HepG2 (cell line): ENCODE measurements around the gene UBL4B. TPM values are rescaled to one million over a fixed set of nuclear protein-coding genes. Genes with fewer than 3 reads are reported as not detected.

Source experiments
- ADNP ChIP-seq: sonication (generic); formaldehyde crosslinking; IDR thresholded peaks from 2 replicates; pipeline ENCODE4 v1.4.0; 2020; ENCODE audit warnings: missing genetic modification reagents
- DR1 ChIP-seq: sonication (generic); formaldehyde crosslinking; IDR thresholded peaks from 2 replicates; pipeline ENCODE4 v1.8.0; 2021; ENCODE audit warnings: mild to moderate bottlenecking, missing genetic modification reagents, inconsistent platforms
- KLF6 ChIP-seq: IDR thresholded peaks from 2 replicates; pipeline ENCODE4 v1.8.0; 2016; ENCODE audit warnings: missing biosample characterization, missing genetic modification reagents
- KMT2A ChIP-seq: sonication (generic); formaldehyde crosslinking; IDR thresholded peaks from 2 replicates; pipeline ENCODE4 v1.4.0; 2020; ENCODE audit warnings: missing genetic modification reagents
- MED1 ChIP-seq: sonication (generic); formaldehyde crosslinking; IDR thresholded peaks from 2 replicates; pipeline ENCODE4 v1.4.0; 2020; ENCODE audit warnings: missing genetic modification reagents
- POGZ ChIP-seq: sonication (generic); formaldehyde crosslinking; IDR thresholded peaks from 2 replicates; pipeline ENCODE4 v1.4.0; 2020; ENCODE audit warnings: mild to moderate bottlenecking, missing genetic modification reagents
- PRPF4 ChIP-seq: fragments of 200-400 bp; formaldehyde crosslinking; IDR thresholded peaks from 2 replicates; pipeline ENCODE4 v1.6.1; 2016; ENCODE audit warnings: low read length, low read depth; ENCODE audit not compliant: poor library complexity, severe bottlenecking
- RAD21 ChIP-seq: fragments of 450-650 bp; formaldehyde crosslinking; IDR thresholded peaks from 2 replicates; pipeline ENCODE4 v1.5.0; 2020; ENCODE audit warnings: mild to moderate bottlenecking
- RFX3 ChIP-seq: IDR thresholded peaks from 2 replicates; pipeline ENCODE4 v1.6.1; 2016; ENCODE audit warnings: missing biosample characterization, missing genetic modification reagents
- RNF2 ChIP-seq: fragments of 450-650 bp; conservative IDR thresholded peaks from 2 replicates; pipeline ENCODE4 v1.6.1; 2016; ENCODE audit warnings: low read depth
- SPEN ChIP-seq: sonication (generic); formaldehyde crosslinking; IDR thresholded peaks from 2 replicates; pipeline ENCODE4 v1.5.1; 2020; ENCODE audit warnings: low read depth, mild to moderate bottlenecking, missing genetic modification reagents
- TBP ChIP-seq: sonication (generic); formaldehyde crosslinking; IDR thresholded peaks from 2 replicates; pipeline ENCODE4 v1.5.0; 2020; ENCODE audit warnings: missing genetic modification reagents
- ZFYVE20 ChIP-seq: sonication (generic); formaldehyde crosslinking; IDR thresholded peaks from 2 replicates; pipeline ENCODE4 v1.8.0; 2023; ENCODE audit warnings: low read depth, mild to moderate bottlenecking, moderate library complexity, missing genetic modification reagents, borderline replicate concordance
- ZNF101 ChIP-seq: sonication (generic); formaldehyde crosslinking; IDR thresholded peaks from 2 replicates; pipeline ENCODE4 v1.4.0; 2020; ENCODE audit warnings: mild to moderate bottlenecking, low read depth, missing genetic modification reagents, borderline replicate concordance
- ZNF225 ChIP-seq: sonication (generic); formaldehyde crosslinking; IDR thresholded peaks from 2 replicates; pipeline ENCODE4 v1.4.0; 2020; ENCODE audit warnings: mild to moderate bottlenecking, missing genetic modification reagents
- ZNF235 ChIP-seq: sonication (generic); formaldehyde crosslinking; IDR thresholded peaks from 2 replicates; pipeline ENCODE4 v1.8.1; 2023; ENCODE audit warnings: mild to moderate bottlenecking, missing genetic modification reagents, borderline replicate concordance
- ZNF430 ChIP-seq: sonication (generic); formaldehyde crosslinking; IDR thresholded peaks from 2 replicates; pipeline ENCODE4 v1.9.0; 2021; ENCODE audit warnings: mild to moderate bottlenecking, missing genetic modification reagents
- ZNF432 ChIP-seq: sonication (generic); formaldehyde crosslinking; IDR thresholded peaks from 2 replicates; pipeline ENCODE4 v1.5.0; 2020; ENCODE audit warnings: missing genetic modification reagents, mild to moderate bottlenecking, borderline replicate concordance
- ZNF773 ChIP-seq: sonication (generic); formaldehyde crosslinking; IDR thresholded peaks from 2 replicates; pipeline ENCODE4 v1.4.0; 2020; ENCODE audit warnings: missing genetic modification reagents, borderline replicate concordance
- ZNF891 ChIP-seq: sonication (generic); formaldehyde crosslinking; IDR thresholded peaks from 2 replicates; pipeline ENCODE4 v1.5.0; 2020; ENCODE audit warnings: mild to moderate bottlenecking, missing genetic modification reagents
- polyA plus RNA-seq, 8 experiments: library from polyadenylated mRNA; depleted of rRNA in 3 of 8; stranded (reverse) in 7 of 8; unstranded in 1 of 8; fragments of >200 nt; fragmentation: Illumina TruSeq in 4 of 8; extraction: Trizol in 4 of 8; gene quantifications; 2 replicates each; pipeline versions ENCODE4 v1.2.1 to v1.2.3, GENCODE V29; 2011 to 2016; ENCODE audit warnings: low read depth in 4 of 8, missing spikeins in 1 of 8, mixed read lengths in 1 of 8; ENCODE audit not compliant: insufficient read depth in 1 of 8
- total RNA-seq, 5 experiments: library from RNA; depleted of rRNA; stranded (reverse); fragments of >200 nt; fragmentation: Illumina TruSeq; extraction: Trizol; gene quantifications; 2 replicates each; pipeline ENCODE4 v1.2.3, GENCODE V29; 2016; ENCODE audit warnings: low read depth in 1 of 5
- TF ChIP-seq, protein P1 (sequence below): sonication (generic); formaldehyde crosslinking; IDR thresholded peaks from 2 replicates; pipeline ENCODE4 v1.4.0; 2020; ENCODE audit warnings: missing genetic modification reagents, borderline replicate concordance
- TF ChIP-seq, protein P2 (sequence below): sonication (generic); formaldehyde crosslinking; IDR thresholded peaks from 2 replicates; pipeline ENCODE4 v1.5.0; 2020; ENCODE audit warnings: mild to moderate bottlenecking, missing genetic modification reagents, borderline replicate concordance

UBL4B gene
- total and polyA plus RNA-seq, 2 of the 13 experiments (the other 11 are each of a cell fraction or from before 2014, with no cell fraction given): not detected

DNA sequence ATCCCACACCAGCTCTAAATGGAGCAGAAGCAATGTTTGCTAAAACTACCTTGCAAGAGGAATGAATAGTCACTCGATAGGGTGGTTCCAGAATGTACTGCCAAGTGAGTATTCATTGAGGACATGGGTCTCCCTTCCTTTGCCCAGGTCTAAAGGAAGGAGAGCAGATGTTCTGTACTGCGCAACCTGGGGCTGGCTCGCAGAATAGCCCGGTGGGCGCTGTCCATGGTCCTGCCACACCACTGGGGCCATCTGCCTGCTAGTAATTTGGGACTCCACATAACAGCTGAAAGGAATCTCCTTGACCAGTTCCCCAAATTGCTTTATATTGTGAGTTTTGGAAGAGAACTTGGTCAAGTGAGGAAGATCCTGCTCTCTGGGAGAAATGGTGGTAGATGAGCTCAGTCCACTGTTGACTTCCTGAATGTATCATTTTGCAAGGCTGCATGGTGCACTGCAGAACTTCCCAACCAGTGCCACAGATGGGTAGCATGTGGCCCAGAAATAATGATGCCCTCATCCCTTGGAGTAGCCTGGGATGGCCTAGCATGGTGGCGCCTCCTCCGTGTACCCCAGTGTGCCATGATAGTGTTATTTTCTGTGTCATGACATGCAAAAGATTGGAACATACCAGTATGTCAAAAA lies 43.8 kb downstream of the UBL4B start (continued):
- TF ChIP-seq RAD21 (CRISPR knock-in tag): no peak
- TF ChIP-seq PRPF4: no peak
- TF ChIP-seq RNF2: no peak
- TF ChIP-seq ZFYVE20 (CRISPR knock-in tag): no peak
- no peak for TF ChIP-seq TBP
- TF ChIP-seq ZNF432: no peak
- TF ChIP-seq, protein P1, sequence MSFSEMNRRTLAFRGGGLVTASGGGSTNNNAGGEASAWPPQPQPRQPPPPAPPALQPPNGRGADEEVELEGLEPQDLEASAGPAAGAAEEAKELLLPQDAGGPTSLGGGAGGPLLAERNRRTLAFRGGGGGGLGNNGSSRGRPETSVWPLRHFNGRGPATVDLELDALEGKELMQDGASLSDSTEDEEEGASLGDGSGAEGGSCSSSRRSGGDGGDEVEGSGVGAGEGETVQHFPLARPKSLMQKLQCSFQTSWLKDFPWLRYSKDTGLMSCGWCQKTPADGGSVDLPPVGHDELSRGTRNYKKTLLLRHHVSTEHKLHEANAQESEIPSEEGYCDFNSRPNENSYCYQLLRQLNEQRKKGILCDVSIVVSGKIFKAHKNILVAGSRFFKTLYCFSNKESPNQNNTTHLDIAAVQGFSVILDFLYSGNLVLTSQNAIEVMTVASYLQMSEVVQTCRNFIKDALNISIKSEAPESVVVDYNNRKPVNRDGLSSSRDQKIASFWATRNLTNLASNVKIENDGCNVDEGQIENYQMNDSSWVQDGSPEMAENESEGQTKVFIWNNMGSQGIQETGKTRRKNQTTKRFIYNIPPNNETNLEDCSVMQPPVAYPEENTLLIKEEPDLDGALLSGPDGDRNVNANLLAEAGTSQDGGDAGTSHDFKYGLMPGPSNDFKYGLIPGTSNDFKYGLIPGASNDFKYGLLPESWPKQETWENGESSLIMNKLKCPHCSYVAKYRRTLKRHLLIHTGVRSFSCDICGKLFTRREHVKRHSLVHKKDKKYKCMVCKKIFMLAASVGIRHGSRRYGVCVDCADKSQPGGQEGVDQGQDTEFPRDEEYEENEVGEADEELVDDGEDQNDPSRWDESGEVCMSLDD (CRISPR knock-in tag): no peak
- no peak for TF ChIP-seq ZNF773 (CRISPR knock-in tag)
- TF ChIP-seq, protein P2, sequence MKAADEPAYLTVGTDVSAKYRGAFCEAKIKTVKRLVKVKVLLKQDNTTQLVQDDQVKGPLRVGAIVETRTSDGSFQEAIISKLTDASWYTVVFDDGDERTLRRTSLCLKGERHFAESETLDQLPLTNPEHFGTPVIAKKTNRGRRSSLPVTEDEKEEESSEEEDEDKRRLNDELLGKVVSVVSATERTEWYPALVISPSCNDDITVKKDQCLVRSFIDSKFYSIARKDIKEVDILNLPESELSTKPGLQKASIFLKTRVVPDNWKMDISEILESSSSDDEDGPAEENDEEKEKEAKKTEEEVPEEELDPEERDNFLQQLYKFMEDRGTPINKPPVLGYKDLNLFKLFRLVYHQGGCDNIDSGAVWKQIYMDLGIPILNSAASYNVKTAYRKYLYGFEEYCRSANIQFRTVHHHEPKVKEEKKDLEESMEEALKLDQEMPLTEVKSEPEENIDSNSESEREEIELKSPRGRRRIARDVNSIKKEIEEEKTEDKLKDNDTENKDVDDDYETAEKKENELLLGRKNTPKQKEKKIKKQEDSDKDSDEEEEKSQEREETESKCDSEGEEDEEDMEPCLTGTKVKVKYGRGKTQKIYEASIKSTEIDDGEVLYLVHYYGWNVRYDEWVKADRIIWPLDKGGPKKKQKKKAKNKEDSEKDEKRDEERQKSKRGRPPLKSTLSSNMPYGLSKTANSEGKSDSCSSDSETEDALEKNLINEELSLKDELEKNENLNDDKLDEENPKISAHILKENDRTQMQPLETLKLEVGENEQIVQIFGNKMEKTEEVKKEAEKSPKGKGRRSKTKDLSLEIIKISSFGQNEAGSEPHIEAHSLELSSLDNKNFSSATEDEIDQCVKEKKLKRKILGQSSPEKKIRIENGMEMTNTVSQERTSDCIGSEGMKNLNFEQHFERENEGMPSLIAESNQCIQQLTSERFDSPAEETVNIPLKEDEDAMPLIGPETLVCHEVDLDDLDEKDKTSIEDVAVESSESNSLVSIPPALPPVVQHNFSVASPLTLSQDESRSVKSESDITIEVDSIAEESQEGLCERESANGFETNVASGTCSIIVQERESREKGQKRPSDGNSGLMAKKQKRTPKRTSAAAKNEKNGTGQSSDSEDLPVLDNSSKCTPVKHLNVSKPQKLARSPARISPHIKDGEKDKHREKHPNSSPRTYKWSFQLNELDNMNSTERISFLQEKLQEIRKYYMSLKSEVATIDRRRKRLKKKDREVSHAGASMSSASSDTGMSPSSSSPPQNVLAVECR (CRISPR knock-in tag): no peak
- TF ChIP-seq KLF6: peak; percentile 90; the same call in 1 of the 2 replicates
- TF ChIP-seq DR1 (CRISPR knock-in tag): no peak
- TF ChIP-seq ZNF225 (CRISPR knock-in tag): no peak
- 0 out of 2 replicates have a peak, but pooled peaks have one; percentile 38 for TF ChIP-seq ZNF430 (CRISPR knock-in tag)
- TF ChIP-seq POGZ: no peak
- TF ChIP-seq ZNF891: no peak
- TF ChIP-seq RFX3 (CRISPR knock-in tag): no peak
- TF ChIP-seq MED1: no peak
- 0 out of 2 replicates have a peak, but pooled peaks have one; percentile 61 for TF ChIP-seq ZNF235 (CRISPR knock-in tag)
- TF ChIP-seq KMT2A (CRISPR knock-in tag): no peak
- TF ChIP-seq ADNP (CRISPR knock-in tag): no peak
- no peak for TF ChIP-seq ZNF101 (CRISPR knock-in tag)
- TF ChIP-seq SPEN (CRISPR knock-in tag): no peak
